Activated CD4-positive, alpha-beta T cell treated with anti-CD3 and anti-CD28 coated beads, Interleukin-2, Interleukin-4, amounts not matched to agents 100 ng/mL and 50 ng/mL, durations not matched to agents 16 hours and 8 hours (primary cell): ENCODE data around the gene SIRT2.
"Not testable (repeated sequence)": the region's sequence is repeated elsewhere in the genome, so short reads cannot be mapped to it uniquely, and the experiment has no call there.

Experiments used
- DNase-seq: peaks from one replicate; pipeline ENCODE4 v3.0.0-alpha.2; 2020; ENCODE audit warnings: low spot score

Gene SIRT2

GRCh38 chr19:38869160-38869835 lies 30.1 kb downstream of the SIRT2 start:
- peak; percentile 39 for DNase-seq

GRCh38 chr19:38868551-38868950 lies 30.9 kb downstream of the SIRT2 start:
- DNase-seq = no peak

DNA sequence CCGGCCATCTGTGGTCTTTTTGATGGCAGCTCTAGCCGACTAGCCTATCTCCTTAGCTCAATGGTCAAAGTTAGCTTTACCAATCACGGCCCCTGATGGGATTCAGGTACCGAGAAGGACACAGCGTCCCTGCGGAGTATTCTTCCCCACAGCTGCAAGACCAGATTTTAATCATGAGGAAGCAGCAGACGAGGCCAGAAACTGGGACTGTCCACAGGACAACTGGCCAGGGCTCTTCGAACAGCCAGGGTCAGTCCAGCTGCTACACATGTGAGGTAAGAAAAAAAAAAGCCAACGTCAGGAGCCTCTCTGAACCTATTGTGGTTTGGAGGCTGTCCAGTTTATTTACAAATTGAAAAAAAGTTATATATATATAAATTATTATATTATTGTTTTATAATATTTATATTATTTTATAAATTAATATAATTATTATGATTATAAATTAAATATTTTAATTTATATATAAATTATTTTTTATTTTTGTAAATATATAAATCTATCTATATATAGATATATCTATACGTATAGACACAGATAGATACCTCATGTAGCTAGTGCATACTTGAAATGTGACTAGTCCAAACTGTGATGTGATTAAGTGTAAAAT lies 32.1 kb downstream of the SIRT2 start:
- DNase-seq = no peak

DNA sequence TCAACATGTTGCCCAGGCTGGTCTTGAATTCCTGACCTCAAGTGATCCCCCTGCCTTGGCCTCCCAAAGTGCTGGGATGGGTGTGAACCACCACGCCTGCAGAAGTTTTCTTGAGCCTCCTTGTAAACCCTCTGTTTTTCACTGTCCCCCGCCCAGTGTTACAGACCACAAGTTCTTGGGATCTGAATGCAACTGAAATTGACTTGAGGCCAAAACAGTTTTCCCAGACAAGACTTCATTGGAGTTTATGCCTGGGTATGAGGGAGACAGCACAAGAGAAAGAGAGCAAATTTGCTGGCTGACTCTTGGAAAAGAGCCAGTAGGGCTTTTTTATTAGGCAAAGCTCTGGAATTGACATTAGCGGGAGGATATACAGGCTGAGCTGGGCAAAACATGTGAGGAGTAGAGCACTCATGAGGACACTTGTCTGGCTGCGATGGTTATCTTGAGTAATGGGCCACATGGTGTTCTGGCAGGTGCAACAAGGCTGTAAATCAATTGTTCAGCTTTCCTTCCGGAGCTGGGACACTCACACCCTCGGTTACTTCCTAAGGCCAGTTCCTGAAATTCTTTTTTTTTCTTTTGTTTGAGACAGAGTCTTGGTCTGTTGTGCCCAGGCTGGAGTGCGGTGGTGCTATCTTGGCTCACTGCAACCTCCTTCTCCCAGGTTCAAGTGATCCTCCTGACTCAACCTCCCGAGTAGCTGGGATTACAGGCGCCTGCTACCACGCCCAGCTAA lies 36.9 kb downstream of the SIRT2 start:
- DNase-seq = no peak

GRCh38 chr19:38861368-38861767 lies 38.0 kb downstream of the SIRT2 start:
- no peak for DNase-seq

GRCh38 chr19:38859631-38860204 lies 39.7 kb downstream of the SIRT2 start:
- DNase-seq = not testable (repeated sequence)

- DNase-seq = no peak
These were observed 42.6 kb downstream of the SIRT2 start for GRCh38 chr19:38856813-38857212.

DNA sequence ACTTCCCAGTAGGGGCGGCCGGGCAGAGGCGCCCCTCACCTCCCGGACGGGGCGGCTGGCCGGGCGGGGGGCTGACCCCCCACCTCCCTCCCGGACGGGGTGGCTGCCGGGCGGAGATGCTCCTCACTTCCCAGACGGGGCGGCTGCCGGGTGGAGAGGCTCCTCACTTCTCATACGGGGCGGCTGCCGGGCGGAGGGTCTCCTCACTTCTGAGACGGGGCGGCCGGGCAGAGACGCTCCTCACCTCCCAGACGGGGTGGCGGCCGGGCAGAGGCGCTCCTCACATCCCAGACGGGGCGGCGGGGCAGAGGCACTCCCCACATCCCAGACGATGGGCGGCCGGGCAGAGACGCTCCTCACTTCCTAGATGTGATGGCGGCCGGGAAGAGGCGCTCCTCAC lies 43.7 kb downstream of the SIRT2 start:
- not testable (repeated sequence) for DNase-seq

GRCh38 chr19:38854961-38855360 lies 44.5 kb downstream of the SIRT2 start:
- DNase-seq = not testable (repeated sequence)

DNA sequence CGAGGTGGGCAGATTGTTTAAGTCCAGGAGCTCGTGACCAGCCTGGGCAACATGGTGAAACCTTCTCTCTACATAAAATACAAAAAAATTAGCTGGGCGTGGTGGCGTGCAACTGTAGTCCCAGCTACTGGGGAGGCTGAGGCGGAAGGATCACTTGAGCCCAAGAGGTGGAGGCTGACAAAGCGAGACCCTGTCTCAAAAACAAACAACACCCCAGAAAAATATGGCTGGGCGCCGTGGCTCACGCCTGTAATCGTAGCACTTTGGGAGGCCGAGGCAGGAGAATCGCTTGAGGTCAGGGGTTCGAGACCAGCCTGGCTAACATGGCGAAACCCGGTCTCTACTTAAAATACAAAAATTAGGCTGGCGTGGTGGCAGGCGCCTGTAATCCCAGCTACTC lies 46.2 kb downstream of the SIRT2 start:
- DNase-seq = no peak

DNA sequence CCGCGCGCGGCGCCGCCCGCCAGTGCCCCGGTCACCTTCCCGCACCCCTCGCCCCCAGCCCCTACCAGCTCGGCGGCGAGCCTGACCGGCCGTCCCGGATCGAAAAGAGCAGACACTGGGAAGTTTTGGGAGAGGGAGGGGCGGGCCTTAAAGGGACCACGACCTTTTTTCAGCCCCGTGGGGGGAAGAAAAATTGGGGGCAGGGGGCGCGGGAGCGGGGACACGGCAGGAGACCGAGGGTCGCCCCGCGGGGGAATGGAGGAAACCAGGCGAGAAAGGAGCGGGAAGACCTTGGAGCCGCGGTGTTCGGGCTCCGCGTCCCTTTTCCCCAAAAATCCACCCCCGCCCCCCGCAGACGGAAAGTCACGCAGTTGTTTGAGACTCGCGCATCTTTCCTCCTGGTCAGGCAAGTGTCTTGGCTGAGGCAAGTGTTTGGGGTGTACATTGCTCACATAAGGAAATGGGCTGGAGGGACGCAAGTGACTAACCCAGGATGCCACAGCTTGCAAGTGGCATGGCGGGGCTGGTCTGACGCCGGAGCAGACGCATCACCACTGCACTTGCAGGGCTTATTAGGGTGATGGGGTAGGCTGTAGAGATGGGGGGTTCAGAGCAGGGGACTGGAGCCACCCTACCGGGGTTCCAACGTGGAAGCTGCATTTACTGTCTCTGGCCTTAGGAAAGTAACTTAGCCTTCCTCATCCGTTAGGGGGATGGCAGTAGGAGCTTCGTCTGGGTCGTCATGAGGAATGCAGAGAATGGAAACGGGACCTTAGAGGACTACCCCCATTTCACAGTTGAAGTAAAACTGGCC lies 47.0 kb downstream of the SIRT2 start:
- DNase-seq = peak; percentile 72

- DNase-seq = peak; percentile 94
These were observed 47.7 kb downstream of the SIRT2 start for GRCh38 chr19:38851622-38852230.

DNA sequence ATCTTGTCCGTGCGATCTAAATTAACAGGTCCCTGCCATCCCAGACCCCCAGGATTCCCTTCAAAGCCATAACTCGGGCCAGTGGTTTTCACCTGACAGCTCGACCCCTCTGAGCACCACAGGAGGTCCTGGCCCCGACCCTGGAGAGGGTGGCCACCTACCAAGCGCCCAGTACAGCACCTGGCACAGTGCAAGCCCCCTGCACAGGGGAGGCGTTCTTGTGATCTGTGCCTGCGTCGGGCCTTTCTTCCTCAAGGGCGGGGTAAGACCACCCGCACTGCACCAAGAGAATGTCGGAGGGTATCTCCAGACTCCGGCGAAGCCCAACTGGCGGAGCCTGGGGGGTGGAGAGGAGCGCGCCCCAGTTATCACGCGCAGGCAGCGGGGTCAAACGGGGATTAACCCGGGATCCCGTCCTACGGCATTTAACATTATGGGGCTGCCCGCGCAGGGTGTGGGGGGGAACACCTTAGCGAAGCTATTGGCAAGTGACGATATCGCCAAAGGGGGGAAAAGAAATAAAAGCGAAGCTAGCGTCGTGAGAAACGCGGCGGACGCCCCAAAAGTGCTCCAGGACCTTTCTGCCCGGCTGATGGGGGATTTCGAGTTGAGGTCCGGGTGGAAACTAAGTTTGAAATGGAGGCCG lies 48.3 kb downstream of the SIRT2 start:
- DNase-seq = no peak

DNA sequence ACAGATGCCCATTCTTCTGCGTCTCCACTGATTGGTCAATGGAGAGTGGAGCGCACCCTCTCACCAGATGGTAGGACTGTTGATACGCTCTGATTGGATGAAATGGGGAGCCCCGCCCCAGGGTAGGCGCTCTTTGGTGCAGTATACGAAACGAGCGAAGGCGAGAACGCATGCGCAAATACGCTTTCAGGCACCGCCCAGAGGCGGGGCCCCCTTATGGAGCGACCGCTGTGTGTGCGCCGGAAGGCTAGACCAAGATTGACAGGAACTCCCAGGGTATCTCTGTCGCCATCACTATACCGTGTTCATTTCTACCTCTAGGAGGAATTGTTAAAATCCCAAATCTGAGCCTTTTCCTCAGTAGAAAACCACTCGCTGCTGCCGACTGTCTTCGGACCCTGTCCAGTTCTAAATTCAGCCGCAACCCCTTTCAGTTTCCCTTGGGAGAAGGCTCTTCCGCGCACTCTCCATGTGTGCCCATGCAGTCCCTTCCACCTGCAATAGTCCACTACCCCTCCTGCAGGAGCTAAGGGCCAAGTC lies 48.9 kb downstream of the SIRT2 start:
- no peak for DNase-seq

DNA sequence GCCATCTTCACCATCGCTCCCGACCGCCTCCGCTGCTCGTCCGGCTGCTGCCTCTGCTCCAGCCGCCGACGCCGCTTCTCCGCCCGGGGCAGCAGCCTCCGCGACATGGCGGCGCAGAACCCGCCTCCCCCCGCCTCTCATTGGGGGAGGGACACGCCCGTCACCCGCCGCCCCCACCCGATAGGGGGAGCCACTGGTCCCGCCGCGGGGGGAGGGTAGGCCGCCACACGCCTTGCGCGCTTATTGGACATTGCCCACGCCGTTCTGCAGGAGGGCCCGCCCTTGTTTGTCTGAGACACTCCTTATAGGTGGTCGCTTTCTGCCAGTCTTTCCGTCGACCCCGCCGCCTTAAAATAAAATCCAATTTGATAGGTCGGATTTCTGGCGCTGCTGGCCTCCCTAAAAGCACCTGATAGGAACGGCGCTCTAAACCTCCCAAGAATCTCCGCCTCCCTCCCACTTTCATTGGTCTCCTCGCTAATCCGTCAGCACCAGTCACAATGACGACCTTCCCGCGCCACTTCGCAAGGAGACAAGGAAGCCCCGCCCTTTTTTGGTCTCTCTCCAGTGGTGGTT lies 49.5 kb downstream of the SIRT2 start, which contains the start of gene HNRNPL:
TSS of gene HNRNPL (minus strand) at position 127 of the 576 bp plus-strand sequence. CDS start at position 107, 20 bp downstream.
- peak; percentile 100 for DNase-seq

DNA sequence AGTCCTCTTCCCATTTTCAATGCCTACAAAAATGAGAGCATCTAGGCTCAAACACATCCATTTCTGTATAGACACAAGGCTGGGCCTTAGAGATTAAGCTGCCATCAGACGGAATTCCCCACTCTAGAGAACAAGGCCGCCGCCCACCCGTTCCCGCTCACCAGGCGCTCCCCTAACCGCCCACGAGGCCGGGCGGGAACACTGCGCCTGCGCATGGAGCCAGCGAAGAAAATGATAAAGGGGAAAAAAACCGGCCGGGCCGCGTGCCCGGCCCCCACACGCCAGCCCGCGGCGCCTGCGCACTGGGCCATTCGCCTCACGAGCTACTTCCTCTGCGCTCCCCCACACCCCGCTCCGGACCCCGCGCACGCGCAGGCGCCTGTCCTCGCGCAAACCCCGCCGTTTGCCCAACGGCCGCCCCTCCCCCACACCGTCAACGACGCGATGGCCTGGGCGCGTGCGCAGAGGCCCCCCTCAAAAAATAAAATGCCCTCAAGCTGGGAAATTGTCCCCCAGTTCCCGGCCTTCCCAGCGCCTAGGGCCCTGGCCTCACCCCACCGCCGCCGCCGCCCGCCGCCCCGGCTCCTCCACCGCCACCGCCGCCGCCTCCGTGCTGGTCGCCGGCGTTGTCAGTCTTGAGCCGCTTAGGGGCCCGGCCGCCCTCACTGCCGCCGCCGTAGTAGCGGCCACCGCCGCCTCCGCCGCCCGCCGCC lies 50.1 kb downstream of the SIRT2 start:
- DNase-seq = peak; percentile 99

- DNase-seq = no peak
These were observed 50.9 kb downstream of the SIRT2 start for GRCh38 chr19:38848299-38849146.

DNA sequence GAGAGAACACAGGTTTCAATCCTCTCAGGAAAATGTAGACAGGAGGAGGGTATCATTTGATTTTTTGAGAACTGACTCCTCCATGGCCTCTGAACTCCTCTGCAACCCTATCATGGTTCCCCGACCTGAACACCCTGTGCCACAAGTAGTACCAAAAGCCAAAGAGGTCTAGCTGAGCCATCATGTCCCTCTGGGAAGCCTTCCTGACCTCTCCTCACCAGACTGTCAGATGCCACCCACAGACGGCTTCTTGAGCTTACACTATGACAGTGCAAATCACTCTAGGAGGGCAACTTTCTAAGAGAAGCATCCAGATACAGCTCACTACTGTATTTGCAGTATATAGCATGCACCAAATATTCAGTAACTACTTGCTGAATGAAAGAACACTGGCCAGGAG lies 53.3 kb downstream of the SIRT2 start:
- no peak for DNase-seq
